Measurements from ENCODE around the gene JCAD.
"Not testable (repeated sequence)": the region's sequence is repeated elsewhere in the genome, so short reads cannot be mapped to it uniquely, and the experiment has no call there.

JCAD gene

GRCh38 chr10:30026578-30026977 lies 32.8 kb downstream of the JCAD start:
- DNase-seq (ENCODE audit: low read depth), result no peak

DNA sequence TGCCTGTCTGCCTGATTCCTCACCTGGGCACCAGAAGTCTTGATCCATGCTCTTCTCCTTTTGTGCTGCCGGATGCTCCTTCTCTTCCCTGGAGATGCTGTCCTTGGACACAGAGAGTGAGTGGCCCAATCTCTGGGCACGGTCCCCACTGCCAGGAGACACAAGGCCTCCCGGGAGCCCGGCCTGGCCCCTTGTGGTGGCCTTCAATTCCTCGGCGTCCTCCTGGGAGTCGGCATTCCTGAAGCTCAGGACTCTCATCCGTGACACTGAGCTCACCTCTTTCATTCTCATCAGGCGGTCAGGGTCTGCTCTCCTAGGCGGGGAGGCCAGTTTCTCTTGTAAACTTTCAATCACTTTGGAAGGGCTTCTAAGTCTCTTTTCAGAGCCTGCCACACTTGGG lies 33.3 kb downstream of the JCAD start:
- no peak for DNase-seq (ENCODE audit: low read depth)

DNA sequence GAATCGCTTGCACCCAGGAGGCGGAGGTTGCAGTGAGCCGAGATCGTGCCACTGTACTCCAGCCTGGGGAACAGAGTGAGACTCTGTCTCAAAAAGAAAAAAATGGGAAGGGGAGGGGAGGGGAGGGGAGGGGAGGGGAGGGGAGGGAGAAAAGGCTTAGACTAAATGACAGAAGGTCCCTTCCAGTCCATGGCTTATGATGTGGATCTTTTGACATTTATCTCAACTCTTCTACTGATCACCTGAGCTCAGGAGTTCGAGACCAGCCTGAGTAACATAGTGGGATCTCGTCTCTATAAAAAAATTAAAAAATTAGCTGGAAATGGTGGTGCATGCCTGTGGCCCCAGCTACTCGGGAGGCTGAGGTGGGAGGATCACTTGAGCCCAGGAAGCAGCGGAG lies 34.0 kb downstream of the JCAD start:
- DNase-seq (ENCODE audit: low read depth), result not testable (repeated sequence)

- DNase-seq (ENCODE audit: low read depth), result no peak
Observed at GRCh38 chr10:30022590-30022989, 36.8 kb downstream of the JCAD start.

- DNase-seq (ENCODE audit: low read depth), result no peak
Observed at GRCh38 chr10:30019468-30019867, 39.9 kb downstream of the JCAD start.

DNA sequence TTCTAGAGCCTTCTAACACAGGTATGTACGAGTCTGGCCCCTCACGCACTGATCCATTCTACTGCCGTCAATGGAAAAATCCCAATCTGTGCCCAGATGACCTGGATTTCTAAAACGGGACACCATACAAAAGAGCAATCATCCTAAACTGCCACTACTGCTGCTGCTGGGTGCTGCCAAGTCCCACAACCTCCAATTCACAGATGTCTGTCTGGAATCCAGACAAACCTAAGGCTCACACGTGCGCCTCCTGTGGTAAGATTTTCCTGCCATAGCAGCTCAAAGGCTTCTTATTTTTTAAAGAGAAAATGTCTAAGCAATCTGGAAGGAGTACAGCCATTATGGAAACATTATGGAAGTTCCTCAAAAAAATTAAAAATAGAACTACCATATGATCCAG lies 40.9 kb downstream of the JCAD start:
- no peak for DNase-seq (ENCODE audit: low read depth)

GRCh38 chr10:30017966-30018365 lies 41.4 kb downstream of the JCAD start:
- no peak for DNase-seq (ENCODE audit: low read depth)

DNA sequence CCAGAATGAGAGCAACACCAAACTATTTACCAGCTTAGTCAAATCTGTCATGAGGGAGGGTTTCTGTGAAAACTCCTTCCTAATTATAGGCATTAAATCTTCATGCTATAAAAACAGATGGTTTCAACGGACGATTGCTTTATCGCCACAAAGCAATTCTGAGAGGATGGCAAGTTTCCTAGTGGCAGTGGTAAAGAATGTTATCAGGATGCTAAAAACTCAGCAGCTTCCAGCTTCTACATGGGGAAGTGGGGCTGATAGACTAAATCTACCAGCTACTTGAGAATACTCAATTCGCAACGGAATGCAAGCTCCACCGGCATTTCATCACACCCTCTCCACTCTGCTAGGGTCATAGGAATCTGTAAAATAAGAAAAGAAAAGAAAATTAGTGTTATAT lies 41.8 kb downstream of the JCAD start:
- DNase-seq (ENCODE audit: low read depth), result no peak

DNA sequence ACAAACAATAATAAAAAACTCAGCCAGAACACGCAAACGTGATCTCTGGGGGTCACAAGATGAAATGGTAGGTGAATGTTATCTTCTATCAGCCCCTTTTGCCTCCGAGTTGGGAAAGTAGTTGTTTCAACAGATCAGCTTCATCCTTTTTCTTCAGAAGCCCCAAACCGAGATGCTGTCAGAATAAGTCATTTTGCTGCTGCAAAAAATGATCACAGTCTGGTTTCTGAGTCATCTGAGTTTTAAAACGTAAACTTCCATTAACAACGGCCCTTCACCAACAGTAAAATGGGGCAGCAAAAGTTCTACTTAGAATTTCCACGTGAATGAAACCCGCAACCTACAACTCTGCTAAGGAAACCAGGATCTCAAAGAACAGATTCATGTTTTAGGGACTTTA lies 44.9 kb downstream of the JCAD start:
- DNase-seq (ENCODE audit: low read depth), result no peak

DNA sequence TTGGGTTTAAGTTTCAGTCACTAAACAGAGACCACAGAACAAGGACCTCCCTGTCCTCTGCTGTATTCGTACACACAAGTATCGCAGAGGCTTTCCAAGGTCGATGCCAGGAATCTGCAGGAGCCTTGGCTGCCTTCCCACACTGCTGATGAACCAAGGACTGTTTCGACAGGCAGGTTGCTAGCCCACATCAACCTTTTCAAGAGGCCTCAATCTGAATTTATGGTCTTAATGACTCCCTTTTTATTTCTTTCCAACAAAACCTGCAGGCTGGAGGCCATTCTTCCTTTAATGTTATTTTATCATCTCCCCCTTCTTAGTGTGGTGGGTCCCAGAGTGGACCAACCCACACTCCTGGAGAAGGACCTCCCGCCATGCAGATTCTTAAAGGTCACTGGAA lies 45.6 kb downstream of the JCAD start:
- DNase-seq (ENCODE audit: low read depth), result no peak

GRCh38 chr10:30011956-30012647 lies 47.3 kb downstream of the JCAD start:
- no peak for DNase-seq (ENCODE audit: low read depth)

- no peak for DNase-seq (ENCODE audit: low read depth)
Observed at GRCh38 chr10:30011396-30011795, 48.0 kb downstream of the JCAD start.

GRCh38 chr10:30007406-30007805 lies 52.0 kb downstream of the JCAD start:
- DNase-seq (ENCODE audit: low read depth), result no peak

DNA sequence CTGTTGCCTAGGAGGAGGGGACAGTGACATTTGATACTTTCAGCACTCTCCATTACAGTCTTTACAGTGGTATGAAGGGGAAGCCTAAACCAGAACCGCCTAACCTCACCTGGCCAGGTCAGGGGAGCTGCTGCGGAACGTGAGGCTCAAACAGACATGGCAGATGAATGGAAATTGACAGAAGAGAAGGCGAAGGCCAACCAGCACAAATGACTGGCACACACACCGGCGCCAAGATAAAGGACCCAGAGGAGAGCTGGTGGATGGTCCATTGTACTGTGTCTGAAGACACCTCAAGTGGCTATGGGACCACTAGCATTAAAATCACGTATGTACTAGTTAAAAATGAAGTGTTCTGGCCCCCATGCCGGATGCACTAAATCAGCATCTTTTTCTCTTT lies 53.0 kb downstream of the JCAD start:
- no peak for DNase-seq (ENCODE audit: low read depth)

GRCh38 chr10:30005116-30005515 lies 54.3 kb downstream of the JCAD start:
- DNase-seq (ENCODE audit: low read depth), result not testable (repeated sequence)

- DNase-seq (ENCODE audit: low read depth), result peak; percentile 36
Observed at GRCh38 chr10:30002426-30003266, 56.7 kb downstream of the JCAD start.

DNA sequence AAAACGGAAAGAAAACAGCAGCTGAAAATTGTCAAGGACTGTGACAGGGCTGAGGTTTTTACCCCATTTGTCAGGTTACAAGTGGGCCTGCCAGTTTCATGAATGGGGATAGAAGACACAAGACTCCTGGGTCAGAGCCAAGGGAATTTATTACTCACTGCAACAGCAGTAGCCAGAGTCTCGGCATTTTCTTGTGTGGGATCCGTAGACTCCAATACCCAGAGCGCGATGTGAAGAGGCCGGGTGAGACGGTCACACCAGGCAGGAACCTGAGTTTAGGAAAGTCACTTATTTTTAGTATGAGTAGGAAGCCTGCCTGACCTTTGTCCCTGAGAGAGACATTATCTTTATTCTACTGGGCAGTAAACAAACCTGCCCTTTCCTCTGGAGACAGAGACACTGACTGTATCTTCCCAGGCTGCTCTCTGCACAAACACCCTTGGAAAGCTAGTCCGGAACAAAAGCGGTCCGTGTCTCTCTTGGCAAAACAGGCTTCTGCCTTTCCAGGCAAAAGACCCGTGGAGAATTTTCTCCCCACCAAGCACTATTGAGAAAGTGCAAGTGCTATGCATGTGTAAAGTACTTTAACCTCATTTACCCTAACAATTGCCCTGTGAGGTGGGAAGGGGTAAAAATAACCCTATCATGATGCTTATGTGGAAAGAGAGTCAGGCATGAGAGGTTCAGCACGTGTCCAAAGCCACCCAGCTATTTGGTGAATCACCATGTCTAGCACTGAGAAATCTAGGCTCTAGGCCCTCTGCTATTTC lies 58.4 kb downstream of the JCAD start:
- no peak for DNase-seq (ENCODE audit: low read depth)

DNA sequence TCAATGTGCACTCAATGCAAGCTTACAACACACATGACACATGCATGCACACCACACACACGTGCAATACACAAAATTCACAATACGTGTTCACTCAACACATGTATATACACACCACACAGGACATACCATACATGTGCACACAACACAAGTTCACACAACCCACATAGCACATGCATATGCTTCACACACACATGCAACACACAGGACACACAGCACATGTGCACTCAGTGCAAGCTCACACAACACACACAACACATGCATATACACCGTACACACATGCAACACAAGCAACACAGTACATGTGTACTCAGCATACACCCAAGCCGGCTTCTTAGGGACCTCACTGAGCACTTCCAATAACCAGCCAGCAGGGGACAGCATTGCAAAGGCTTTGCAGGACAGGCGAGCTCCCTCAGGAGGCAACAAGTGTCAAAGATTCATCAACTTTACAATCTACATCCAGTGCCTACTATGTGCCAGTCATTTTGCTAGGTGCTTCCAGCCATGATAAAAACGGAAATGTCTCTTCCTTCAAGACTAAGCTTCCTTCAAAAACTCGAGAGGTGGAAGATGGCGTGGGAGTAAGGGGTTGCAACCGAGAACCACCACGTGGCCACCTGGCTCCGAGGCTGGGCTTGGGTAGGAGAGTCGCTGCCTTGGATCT lies 61.1 kb downstream of the JCAD start:
- peak; percentile 58 for DNase-seq (ENCODE audit: low read depth)

- DNase-seq (ENCODE audit: low read depth), result no peak
Observed at GRCh38 chr10:29994811-29995210, 64.6 kb downstream of the JCAD start.

DNA sequence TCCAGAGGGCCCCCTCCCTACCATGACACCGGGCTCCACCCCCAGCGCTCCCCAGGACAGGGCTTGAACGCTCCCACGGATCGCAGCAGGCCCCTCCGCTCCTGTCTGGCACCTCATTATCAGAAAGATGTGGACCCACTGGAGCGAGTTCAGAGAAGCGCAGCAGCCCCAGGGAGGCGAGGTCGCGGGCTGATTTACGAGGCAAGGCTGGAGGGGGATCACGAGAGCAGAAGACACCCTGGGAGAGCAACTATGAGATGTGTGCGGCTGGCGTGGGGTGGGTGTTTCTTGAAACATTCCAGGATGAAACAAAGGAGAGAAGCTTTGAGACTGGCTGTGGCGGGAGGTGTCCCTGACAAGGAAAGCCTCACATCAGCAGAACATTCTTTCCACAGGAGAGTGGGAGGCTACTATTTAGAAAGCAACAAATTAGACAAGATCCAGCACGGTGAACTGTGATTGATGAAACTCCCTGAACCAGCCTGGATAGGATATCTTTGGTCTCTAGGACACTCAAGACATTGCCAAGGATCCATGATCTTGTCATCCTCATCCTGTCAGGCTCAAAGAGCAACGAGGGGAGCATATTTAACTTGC lies 66.0 kb downstream of the JCAD start:
- no peak for DNase-seq (ENCODE audit: low read depth)

- no peak for DNase-seq (ENCODE audit: low read depth)
Observed at GRCh38 chr10:29992914-29993313, 66.5 kb downstream of the JCAD start.

DNA sequence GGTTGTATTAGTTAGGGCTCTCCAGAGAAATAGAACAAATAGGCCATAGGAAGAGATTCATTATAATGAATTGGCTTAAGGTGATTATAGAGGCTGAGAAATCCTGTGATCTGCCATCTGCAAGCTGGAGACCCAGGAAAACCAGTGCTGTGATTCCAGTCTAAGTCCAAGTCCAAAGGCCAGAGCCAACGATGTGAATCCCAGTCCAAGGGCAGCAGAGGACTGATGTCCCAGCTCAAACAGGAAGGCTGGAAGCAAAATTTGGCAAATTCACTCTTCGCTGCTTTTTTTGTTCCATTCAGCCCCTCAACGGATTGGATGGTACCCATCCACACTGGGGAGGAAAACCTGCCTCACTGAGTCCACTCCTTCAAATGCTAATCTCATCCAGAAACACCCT lies 68.0 kb downstream of the JCAD start:
- no peak for DNase-seq (ENCODE audit: low read depth)
